ENCODE data around the gene KCNK13. TPM values are rescaled to one million over a fixed set of nuclear protein-coding genes. Genes with fewer than 3 reads are reported as not detected.

Gene KCNK13
- total RNA-seq, 3 donors from 2014 or later = 0.16 to 0.66 (median 0.59) TPM

DNA sequence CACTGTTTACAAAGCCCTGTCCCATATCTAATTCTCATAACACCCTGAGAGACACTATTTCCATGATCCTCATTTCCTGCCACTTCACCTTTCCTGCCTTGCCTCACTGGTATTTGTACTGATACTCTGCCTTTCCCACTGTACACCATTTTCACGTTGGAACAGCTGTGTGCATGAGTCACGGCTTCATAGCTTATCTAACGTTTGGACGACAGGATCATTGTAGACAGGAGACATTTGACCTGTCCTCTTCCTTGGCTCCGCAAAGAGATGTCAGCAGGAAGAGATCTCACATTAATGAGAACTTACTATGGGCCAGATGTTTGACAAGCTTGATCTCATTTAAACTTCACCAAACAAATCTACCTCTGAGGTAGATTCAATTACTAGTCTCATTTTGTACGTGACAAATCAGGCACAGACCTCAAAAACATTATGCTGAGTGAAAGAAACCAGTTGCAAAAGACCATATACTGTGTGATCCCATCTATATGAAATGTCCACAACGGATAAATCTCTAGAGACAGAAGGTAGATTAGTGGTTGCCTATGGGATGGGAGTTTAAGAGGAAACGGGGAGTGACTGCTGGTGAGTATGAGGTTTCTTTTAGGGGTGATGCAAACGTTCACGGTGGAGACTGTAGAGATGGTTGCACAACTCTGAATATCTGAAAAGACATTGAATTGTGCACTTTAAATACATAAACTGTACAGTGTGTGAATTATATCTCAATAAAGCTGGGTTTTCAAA is 71.2 kb downstream of the KCNK13 start:
- TF ChIP-seq, protein P1, sequence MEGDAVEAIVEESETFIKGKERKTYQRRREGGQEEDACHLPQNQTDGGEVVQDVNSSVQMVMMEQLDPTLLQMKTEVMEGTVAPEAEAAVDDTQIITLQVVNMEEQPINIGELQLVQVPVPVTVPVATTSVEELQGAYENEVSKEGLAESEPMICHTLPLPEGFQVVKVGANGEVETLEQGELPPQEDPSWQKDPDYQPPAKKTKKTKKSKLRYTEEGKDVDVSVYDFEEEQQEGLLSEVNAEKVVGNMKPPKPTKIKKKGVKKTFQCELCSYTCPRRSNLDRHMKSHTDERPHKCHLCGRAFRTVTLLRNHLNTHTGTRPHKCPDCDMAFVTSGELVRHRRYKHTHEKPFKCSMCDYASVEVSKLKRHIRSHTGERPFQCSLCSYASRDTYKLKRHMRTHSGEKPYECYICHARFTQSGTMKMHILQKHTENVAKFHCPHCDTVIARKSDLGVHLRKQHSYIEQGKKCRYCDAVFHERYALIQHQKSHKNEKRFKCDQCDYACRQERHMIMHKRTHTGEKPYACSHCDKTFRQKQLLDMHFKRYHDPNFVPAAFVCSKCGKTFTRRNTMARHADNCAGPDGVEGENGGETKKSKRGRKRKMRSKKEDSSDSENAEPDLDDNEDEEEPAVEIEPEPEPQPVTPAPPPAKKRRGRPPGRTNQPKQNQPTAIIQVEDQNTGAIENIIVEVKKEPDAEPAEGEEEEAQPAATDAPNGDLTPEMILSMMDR (IDR thresholded peaks at IDR 0.05) = no peak
- TF ChIP-seq POLR2AphosphoS5 (IDR thresholded peaks at IDR 0.05) (no peak), POLR2A (IDR thresholded peaks at IDR 0.05) (no peak)
- intact Hi-C loops (cut with DNase I; ENCODE audit: low total_unique reads) = no loop called here
- no peak overlapping the region for H3K27ac ChIP-seq

DNA sequence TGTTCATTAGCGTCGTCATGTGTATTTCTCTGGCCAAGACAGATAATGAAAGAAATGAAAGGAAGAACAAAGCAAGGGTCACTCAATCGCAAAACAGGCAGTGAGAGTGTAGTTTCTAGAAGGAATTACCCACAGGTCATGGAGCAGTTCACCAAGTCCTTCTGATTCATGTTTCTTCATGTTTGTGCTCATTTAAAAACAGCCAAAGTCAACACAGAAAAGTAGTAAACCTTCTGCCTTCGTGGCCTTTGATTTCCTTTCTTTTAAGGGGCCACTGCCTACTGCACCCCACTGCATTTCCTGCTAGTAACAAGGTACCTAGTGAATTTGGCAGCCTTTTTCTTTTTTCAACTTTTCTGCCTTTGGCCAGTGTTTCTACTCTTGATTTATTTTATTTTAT is 75.1 kb downstream of the KCNK13 start:
- no peak for TF ChIP-seq POLR2A (IDR thresholded peaks at IDR 0.05)
- TF ChIP-seq, protein P1 (IDR thresholded peaks at IDR 0.05) = no peak
- no peak for TF ChIP-seq POLR2AphosphoS5 (IDR thresholded peaks at IDR 0.05)
- no peaks in the 10 kb centered on the region for H3K27me3 ChIP-seq
- H3K9me3 ChIP-seq = no peaks in the 10 kb centered on the region
- H3K36me3 ChIP-seq = no peaks in the 10 kb centered on the region
- DNase-seq (ENCODE audit: low spot score in 2 of 2) = no peak
- H3K4me3 ChIP-seq = no peak overlapping the region
- H3K4me1 ChIP-seq = no peaks in the 10 kb centered on the region
- intact Hi-C loops (cut with DNase I; ENCODE audit: low total_unique reads) = no loop called here
- H3K27ac ChIP-seq = no peak overlapping the region

More for the DNA sequence above, 71.2 kb downstream of the KCNK13 start:
- DNase-seq (ENCODE audit: low spot score in 2 of 2) = no peak
- H3K27me3 ChIP-seq = no peaks in the 10 kb centered on the region
- H3K4me1 ChIP-seq = no peaks in the 10 kb centered on the region
- no peaks in the 10 kb centered on the region for H3K9me3 ChIP-seq
- H3K36me3 ChIP-seq = no peaks in the 10 kb centered on the region
- H3K4me3 ChIP-seq = no peak overlapping the region

DNA sequence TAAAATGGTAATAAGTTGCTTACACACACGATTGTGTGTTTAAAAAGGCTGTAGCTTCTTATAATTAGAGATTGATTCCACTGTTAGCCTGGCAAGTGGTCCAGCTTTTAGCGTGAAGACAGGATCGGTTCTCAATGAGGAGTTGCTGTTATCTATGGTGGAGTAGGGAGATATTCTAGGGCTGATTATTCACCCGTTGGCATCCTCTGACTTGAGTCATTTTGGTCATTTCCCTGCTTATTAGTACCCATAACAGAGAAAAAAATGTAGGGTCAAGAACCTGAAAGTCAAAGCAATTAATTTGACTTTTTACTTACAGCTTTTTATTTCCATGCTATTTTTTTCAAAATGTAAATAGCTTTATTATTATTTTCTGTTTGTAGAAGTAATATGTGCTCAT is 76.0 kb downstream of the KCNK13 start:
- Histone ChIP-seq H3K4me1 (no peaks in the 10 kb centered on the region), H3K27me3 (no peaks in the 10 kb centered on the region), H3K36me3 (no peaks in the 10 kb centered on the region), H3K4me3 (no peak overlapping the region), H3K27ac (no peak overlapping the region), H3K9me3 (no peaks in the 10 kb centered on the region)
- TF ChIP-seq, protein P1 (IDR thresholded peaks at IDR 0.05) = no peak
- no peak for TF ChIP-seq POLR2A (IDR thresholded peaks at IDR 0.05)
- TF ChIP-seq POLR2AphosphoS5 (IDR thresholded peaks at IDR 0.05) = no peak
- DNase-seq (ENCODE audit: low spot score in 2 of 2) = no peak
- intact Hi-C loops (cut with DNase I; ENCODE audit: low total_unique reads) = no loop called here

DNA sequence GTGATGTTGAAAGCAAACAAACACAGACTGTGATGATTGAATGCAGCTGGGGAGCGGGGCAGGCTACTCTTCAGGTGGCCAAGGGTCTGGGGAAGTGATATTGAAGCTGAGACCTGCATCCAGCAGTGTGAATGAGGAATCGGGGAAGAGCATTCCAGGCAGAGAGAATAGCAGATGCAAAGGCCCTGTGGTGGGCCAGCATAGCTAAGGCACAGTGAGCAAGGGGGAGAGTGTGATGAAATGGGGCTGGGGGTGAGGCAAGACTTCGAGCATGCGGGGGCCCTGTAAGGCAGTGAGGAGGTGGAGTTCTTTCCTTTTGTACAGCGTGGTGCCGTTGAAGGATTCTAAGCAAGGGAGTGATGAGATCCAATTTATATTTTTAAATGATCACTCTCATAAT is 77.4 kb downstream of the KCNK13 start:
- TF ChIP-seq, protein P1 (IDR thresholded peaks at IDR 0.05) = no peak
- TF ChIP-seq POLR2AphosphoS5 (IDR thresholded peaks at IDR 0.05) (no peak), POLR2A (IDR thresholded peaks at IDR 0.05) (no peak)
- H3K4me3 ChIP-seq = no peak overlapping the region
- no peaks in the 10 kb centered on the region for H3K4me1 ChIP-seq
- DNase-seq (ENCODE audit: low spot score in 2 of 2) = no peak
- no peaks in the 10 kb centered on the region for H3K36me3 ChIP-seq
- H3K27ac ChIP-seq = no peak overlapping the region
- H3K9me3 ChIP-seq = no peaks in the 10 kb centered on the region
- no peaks in the 10 kb centered on the region for H3K27me3 ChIP-seq
- intact Hi-C loops (cut with DNase I; ENCODE audit: low total_unique reads) = no loop called here

DNA sequence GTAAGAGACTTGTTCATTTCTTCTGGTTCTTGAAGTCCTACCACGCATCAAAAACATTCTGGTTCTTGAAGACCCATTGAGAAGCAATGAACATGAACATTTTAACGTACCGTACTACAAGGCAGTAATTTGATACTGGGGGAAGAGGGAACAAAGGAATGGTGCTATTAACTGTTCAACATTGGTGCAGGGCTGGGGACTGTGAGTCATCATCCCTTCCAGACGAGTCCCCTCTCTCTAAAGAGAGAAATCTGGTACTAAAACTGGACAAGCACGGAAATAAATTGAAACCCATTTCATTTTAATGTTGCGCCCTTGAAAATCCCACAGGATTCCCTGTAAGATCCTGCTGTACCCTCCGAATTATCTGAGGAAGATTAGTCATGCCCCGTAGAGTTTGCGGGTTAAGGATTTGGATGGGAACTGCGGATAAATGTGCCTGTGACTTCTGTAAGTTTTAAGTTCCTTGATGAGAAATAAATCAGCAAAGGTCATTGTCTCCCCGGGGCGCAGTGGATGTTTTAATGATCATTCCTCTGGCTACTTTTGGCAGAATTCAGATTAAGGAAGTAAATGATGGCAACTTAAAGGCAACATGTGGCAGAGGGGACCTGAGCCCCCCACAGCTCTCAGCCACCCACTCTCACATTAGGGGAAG is 78.6 kb downstream of the KCNK13 start:
- DNase-seq (ENCODE audit: low spot score in 2 of 2) = no peak
- H3K27me3 ChIP-seq = no peaks in the 10 kb centered on the region
- no peaks in the 10 kb centered on the region for H3K36me3 ChIP-seq
- H3K4me1 ChIP-seq = no peaks in the 10 kb centered on the region
- H3K27ac ChIP-seq = no peak overlapping the region
- H3K4me3 ChIP-seq = no peak overlapping the region
- H3K9me3 ChIP-seq = no peaks in the 10 kb centered on the region
- no peak for TF ChIP-seq POLR2AphosphoS5 (IDR thresholded peaks at IDR 0.05)
- TF ChIP-seq, protein P1 (IDR thresholded peaks at IDR 0.05) = no peak
- intact Hi-C loops (cut with DNase I; ENCODE audit: low total_unique reads) = loop anchor here (5.0 kb wide), 1 partner anchor 933 kb away; no protein-coding TSS in a partner anchor

All from breast epithelium (tissue), 4 donors.